ENCODE data around the gene AFMID. TPM values are rescaled to one million over a fixed set of nuclear protein-coding genes. Genes with fewer than 3 reads are reported as not detected.
A peak's percentile ranks its signal among the peaks of the same experiment; 100 is the strongest.

AFMID gene
- total RNA-seq, 1 donor from 2014 or later: 32.3 TPM

GRCh38 chr17:78227455-78227916, 40.3 kb downstream of the AFMID start:
- Mint-ChIP-seq H3K4me1 (peaks cover 4% of the 10 kb centered on the region), H3K36me3 (peaks cover 6% of the 10 kb centered on the region), H3K9me3 (no peaks in the 10 kb centered on the region), H3K27me3 (ENCODE audit: low read depth) (peaks cover 32% of the 10 kb centered on the region), H3K4me3 (no peak overlapping the region), H3K27ac (no peak overlapping the region)
- DNase-seq (ENCODE audit: low spot score in 2 of 2, unreplicated experiment in 2 of 2): no peak
- no peak for TF ChIP-seq CTCF (IDR thresholded peaks at IDR 0.05; ENCODE audit: unreplicated experiment)

- Mint-ChIP-seq H3K4me3 (no peak overlapping the region), H3K36me3 (peaks cover 6% of the 10 kb centered on the region), H3K27ac (no peak overlapping the region), H3K9me3 (no peaks in the 10 kb centered on the region), H3K4me1 (peaks cover 4% of the 10 kb centered on the region), H3K27me3 (ENCODE audit: low read depth) (peaks cover 39% of the 10 kb centered on the region)
- TF ChIP-seq CTCF (IDR thresholded peaks at IDR 0.05; ENCODE audit: unreplicated experiment): no peak
- no peak for DNase-seq (ENCODE audit: low spot score in 2 of 2, unreplicated experiment in 2 of 2)
These were observed 41.0 kb downstream of the AFMID start for GRCh38 chr17:78228176-78228575.

GRCh38 chr17:78230252-78230962, 43.2 kb downstream of the AFMID start:
- Mint-ChIP-seq H3K27ac (no peak overlapping the region), H3K9me3 (no peaks in the 10 kb centered on the region), H3K4me3 (no peak overlapping the region), H3K27me3 (ENCODE audit: low read depth) (peaks cover 44% of the 10 kb centered on the region), H3K4me1 (peaks cover 4% of the 10 kb centered on the region), H3K36me3 (no peaks in the 10 kb centered on the region)
- DNase-seq (ENCODE audit: low spot score in 2 of 2, unreplicated experiment in 2 of 2): no peak
- no peak for TF ChIP-seq CTCF (IDR thresholded peaks at IDR 0.05; ENCODE audit: unreplicated experiment)

- Mint-ChIP-seq H3K4me3 (peak within 1 kb of the TSS; percentile 56), H3K27me3 (ENCODE audit: low read depth) (peaks cover 44% of the 10 kb centered on the region), H3K4me1 (peaks cover 4% of the 10 kb centered on the region)
These were observed 44.1 kb downstream of the AFMID start, which contains the start of gene TMEM235 for GRCh38 chr17:78230996-78231935. Gene TMEM235 (plus strand): TSS chr17:78231631. CDS start chr17:78232024, 393 bp downstream.

More at GRCh38 chr17:78230996-78231935, 44.1 kb downstream of the AFMID start, which contains the start of gene TMEM235:
- H3K27ac Mint-ChIP-seq: no peak within 1 kb of the TSS
- TF ChIP-seq CTCF (IDR thresholded peaks at IDR 0.05; ENCODE audit: unreplicated experiment): no peak
- no peak for DNase-seq (ENCODE audit: low spot score in 2 of 2, unreplicated experiment in 2 of 2)
- H3K9me3 Mint-ChIP-seq: no peaks in the 10 kb centered on the region
- no peaks in the 10 kb centered on the region for H3K36me3 Mint-ChIP-seq
